Nucleus accumbens (tissue), 56 donors: ENCODE data around the gene EYA2.

ENCODE experiments used
- DNase-seq, 56 donors: peaks; one replicate each; lab custom pipeline; 2025; lab: John Stamatoyannopoulos, UW

The EYA2 gene

DNA sequence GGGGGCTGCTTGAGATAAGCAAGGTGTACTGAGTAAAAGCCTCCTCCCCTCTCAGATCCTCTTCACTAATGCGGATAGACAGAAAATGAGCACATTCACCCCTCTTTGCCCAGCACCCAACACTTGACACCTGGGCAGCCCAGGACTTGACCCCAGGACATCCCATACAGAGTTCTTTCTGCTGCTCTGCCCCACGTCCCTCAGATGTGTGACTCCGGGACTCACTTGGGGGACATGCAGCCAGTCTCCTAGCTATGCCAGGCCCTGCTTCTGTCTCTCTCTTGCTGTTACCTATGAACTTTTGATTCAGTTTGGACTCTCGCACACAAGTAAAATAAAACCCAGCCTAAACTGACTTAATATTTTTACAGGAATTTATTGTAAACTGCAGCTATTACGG is 159.9 kb downstream of the EYA2 start:
- no peak for DNase-seq

DNA sequence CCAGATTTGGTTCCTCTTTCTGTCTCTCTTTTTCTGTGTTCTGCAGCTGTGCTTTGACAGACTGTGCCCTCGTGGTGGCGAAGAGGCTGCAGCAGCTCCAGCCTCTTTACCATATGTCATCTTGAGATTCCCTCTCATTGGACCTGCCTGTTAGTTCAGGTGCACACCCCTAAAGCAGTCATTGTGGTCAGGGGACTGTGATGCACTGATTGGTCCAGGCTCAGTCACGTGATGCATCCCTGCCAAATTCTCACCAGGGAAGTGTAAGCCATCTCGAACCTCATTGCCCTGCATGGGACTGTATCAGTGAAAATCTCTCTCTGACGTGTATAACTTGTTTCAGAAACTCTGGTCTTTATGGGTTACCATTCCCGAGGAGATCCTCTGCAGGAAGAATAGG is 160.3 kb downstream of the EYA2 start:
- DNase-seq = no peak

DNA sequence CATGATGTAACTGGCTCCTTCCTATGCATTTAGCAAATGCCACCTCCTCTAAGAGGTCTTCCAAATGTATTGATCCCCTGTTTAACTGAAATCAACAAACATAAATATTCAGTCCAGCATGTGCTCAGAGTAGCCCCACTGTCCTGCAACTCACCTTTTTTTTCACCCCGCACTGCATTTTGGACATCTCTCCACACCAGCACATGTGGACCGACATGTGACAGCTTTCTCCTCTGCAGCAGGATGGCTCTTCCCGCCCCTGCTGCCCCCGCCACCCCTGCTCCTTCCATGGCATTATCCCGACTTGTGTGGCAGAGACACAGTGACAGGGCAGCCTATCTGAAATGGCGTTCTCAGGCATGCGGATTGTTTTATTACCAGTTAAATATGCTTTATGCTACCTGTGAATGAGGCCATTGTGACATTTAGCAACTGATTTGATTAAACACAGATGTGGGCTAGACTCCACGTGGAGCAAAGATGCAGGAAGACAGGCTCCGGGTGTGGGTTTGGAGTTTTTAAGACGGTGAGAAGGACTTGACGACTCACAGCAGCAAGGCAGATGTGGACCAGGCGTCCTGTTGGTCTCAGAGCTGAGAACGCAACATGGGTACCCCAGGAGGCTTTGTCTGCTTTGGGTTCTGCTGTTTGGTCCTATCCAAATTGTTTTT is 161.2 kb downstream of the EYA2 start:
- no peak for DNase-seq

DNA sequence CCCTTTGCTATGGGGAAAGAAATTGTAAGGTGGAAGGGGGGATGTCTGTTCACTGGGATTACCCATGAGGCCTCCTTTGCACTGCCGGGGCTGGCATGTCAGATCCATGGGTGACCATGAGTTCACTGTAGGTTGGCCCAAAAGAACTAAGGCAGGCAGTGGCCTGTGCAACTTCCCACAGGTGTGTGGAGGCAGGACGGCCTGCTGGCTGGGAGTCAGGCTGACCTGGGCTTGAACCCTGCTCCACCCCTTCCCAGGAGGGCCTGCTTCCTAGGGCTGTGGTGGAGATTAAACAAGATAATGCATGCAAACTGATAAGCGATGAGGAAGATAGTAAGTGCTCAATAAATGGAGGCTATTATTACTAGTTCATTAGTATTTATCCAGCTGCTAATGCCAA is 163.0 kb downstream of the EYA2 start:
- DNase-seq = no peak

DNA sequence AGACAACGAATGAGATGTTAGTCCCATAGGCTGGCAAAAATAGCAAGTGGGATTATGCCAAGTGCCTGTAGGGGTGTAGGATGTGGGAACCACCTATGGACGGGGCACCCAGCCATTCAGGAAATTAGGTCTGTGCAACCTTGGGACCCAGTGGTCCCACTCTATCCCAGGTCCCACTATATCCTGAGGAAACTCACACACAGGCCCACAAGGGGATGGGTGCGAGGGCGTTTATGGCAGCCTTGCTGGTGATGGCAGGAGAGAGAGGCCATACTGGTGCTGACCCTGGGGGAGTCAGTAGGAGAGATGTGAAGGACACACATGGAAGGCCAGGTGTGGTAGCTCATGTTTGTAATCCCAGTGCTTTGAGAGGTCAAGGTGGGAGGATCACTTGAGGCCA is 163.6 kb downstream of the EYA2 start:
- DNase-seq = no peak

DNA sequence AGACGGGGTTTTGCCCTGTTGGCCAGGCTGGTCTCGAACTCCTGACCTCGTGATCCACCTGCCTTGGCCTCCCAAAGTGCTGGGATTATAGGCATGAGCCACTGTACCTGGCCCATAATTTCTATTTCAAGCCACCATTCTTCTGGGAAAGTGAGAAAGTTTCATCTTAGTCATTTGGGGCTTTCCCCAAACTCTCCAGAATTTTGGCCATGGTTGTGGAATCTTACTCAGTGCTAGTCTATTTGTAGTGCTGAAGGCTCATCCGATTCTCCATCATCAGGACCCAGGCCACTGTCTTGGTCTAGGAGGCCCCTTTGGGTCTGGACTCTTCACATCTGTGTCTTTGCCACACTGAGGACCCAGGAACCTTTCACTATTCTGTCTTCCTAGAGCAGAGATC is 164.9 kb downstream of the EYA2 start:
- DNase-seq = no peak

DNA sequence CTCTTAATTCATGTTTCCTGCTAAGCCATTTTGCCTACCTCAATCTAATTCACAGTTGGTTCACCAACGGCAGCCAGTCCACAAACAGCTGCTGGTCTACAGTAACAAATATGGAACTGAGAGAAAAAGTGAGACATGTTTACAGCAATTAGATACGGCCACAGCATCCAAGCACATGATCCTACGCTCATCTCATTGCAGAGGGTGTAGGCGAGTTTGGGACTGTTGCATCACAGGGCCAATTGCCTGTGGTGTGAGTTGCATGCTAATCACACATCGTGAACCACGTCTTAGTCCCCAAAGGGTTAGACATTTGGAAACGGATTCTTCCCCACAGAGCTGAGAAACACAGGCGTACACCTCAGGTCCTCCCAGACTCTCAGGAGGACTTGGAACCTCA is 166.9 kb downstream of the EYA2 start:
- DNase-seq = no peak

DNA sequence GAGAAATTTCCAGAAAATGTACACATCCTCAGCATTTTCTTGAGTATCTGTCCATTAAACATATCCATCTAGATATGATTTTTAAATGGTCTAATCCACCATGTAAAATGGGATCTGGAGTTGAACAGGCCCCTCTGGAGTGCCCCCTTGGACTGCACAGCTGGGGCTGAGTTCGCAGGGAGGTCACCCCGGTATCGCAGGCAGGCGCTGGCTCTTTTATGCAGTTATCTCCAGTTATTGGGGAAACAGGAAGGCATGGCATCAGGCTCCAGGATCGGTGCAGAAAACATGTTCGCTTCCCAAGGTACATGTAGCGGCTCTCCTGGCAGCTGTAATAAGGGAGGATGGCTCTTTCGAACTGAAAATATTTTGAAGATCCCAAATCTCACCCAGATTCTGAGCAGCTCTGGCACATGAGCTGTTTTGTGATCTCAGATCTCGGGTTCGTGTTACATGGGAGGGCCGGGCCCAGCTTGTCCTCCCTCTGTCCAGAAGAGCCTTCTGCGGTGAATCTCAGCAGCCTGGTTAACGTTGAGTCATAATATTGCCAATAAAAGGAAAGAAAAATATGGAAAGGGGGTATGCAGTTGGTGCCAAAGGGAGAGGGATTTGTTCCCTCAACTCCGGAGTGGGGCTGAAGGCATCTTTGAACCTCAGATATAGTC is 167.7 kb downstream of the EYA2 start:
- DNase-seq = no peak

DNA sequence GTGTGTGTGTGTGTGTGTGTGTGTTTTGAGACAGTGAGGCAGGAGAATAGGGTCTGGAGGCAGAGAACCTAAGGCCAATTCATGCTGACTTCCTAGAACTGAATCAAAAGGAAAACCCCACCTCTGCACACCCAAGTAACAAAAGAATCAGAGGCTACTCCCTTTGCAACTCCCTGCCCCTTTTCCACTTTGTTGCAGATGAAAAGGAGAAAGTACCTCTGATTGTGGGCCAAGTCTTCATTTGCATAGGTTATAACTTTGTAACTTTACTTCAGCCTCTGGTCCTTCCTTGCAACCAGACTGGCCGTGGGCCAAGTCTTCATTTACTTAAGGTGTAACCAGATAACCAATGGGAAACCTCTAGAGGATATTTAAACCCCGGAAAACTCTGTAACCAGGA is 168.8 kb downstream of the EYA2 start:
- no peak for DNase-seq

DNA sequence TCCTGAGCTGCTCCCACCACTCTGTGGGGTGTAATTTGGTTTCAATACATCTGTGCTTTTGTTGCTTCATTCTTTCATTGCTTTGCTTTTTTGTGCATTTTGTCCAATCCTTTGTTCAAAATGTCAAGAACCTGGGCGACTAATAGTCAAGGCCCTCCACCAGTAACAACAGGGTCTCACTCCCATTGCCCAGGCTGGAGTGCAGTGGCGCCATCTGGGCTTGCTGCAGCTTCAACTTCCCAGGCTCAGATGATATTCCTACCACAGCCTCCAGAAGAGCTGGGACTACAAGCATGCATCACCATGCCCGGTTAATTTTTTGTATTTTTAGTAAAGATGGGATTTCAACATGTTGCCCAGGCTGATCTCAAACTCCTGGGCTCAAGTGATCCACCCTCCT is 169.2 kb downstream of the EYA2 start:
- DNase-seq = no peak

DNA sequence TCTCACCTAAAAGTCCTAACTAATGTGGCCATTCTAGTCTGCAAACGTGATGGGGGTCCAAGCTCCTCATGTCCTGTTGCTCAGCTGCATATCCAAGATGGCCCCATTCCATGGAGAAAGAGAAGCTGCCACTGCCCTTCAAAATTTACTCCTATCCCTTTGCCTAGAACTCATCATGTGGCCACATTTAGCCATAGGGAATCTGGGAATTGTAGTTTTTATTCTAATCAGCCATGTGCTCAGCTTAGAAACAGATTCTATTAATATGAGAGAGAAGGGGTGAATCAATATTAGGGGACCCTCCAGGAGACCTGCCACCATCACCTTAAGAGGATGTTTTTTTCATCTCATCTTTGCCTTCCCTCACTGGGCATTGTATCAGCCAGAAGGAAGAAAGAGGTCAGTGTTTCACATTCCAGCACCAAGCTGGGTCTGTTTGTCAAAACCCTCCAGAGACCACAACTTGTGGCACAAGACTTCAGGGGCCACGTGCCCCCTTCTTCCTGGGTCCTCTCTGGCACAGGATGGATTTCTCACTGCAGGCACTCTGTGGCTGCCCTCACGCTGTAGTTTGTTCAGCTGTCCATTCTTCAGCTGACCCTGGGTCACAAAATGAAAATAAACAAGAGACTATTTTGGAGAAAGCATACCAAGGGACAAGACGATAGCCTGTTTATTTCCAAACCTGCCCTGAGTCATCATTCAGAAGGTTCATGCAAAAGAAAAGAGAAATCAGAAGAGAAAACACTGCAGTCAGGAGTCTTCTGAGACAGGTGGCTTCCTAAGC is 172.0 kb downstream of the EYA2 start:
- no peak for DNase-seq

DNA sequence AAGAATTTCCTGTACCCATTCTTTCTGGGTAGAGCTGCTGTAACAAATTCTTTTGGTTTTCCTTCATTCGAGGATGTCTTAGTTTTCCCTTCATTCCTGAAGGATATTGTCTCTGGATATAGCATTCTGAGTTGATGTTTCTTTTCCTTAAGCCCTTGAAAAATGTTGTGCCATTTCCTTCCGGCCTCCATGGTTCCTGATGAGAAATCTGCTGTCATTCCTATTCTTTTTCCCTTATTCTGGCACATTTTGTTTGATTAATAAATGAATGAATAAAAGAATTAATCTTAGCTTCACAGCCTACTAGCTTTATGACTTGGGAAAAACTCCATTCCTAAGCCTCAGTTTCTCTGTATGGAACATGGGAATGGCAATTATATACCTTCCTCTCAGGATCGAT is 173.1 kb downstream of the EYA2 start:
- no peak for DNase-seq

DNA sequence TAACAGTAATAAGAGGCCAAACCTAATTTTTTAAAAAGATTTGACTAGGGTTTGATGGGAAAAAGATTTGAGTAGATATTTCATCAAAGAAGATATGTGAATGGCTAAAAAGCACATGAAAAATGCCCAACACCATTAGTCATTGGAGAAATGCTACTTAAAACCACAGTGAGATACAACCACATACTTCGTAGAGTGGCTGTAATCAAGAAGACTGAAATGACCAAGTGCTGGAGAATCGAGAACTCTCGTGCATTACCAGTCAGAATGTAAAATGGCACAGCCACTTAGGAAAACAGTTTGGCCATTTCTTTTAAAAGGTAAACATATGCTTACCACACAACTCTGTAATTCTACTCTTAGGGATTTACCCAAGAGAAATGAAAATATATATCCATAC is 175.5 kb downstream of the EYA2 start:
- no peak for DNase-seq

DNA sequence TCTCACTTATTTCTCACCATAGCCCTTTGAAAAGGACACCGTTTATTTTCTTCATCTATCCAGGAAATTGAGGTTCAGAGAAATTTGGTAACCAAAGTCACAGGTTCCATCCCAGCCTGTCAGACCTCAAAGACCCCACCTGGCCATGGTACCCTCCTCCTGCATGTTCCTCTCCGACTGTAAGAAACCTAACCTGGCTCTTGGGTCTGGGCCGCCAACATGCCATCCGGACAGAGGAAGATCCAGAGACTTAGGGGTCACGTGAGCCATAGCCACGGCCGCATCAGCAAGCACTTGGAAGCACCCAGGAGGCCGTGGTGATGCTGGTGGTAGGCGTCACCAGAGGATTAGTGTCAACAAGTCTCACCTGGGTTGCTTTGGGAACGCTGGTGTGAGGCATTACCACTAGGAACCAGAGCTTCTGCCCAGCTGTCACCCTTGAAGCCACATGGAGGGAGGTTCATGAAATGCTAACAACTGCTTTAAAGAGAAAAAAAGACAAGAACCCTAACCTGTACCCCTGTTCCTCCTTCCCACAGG is 177.1 kb downstream of the EYA2 start:
- DNase-seq = no peak

DNA sequence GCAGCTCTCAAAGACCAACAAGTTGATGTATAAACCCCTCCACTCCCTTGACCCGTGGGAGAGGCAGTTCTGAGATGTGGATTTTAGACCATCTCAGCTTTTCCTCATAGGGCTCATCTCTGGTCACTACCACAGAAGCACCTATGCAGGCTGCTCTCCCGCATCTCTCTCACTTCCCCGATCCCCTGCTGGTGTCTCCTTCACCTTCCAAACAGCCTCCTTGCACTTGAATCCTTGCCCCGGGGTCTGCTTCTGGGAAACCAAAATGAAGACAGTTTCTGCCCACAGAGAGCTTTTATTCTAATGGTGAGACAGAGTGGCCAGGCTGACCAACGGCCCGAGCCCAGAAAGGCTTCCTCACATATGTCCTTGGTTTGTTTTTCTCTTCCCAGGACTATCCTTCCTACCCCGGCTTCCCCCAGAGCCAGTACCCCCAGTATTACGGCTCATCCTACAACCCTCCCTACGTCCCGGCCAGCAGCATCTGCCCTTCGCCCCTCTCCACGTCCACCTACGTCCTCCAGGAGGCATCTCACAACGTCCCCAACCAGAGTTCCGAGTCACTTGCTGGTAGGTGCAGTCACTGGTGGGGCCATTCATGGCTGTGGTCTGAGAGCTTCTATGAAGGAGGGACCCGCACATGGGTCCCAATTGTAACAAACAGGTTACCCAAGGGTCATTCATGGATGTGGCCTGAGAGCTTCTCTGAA is 179.3 kb downstream of the EYA2 start:
- no peak for DNase-seq

DNA sequence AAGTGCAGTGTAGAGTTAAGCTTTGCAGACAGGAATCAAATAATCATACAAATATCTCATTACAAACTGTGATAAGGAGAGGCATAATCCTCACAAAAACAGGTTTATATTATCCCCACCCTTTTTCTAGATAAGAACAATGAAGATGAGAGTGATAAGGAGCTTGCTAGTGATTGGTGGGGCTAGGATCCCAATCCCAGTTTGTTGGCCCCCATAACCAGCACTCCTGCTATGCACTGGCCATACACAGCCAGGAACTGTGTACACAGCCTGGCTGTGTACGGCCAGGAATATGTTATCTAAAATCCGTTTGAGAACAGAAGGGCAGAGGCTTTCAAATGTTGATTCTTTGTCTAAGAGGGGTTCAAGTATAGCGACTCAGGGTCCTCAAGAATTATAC is 180.6 kb downstream of the EYA2 start:
- no peak for DNase-seq

DNA sequence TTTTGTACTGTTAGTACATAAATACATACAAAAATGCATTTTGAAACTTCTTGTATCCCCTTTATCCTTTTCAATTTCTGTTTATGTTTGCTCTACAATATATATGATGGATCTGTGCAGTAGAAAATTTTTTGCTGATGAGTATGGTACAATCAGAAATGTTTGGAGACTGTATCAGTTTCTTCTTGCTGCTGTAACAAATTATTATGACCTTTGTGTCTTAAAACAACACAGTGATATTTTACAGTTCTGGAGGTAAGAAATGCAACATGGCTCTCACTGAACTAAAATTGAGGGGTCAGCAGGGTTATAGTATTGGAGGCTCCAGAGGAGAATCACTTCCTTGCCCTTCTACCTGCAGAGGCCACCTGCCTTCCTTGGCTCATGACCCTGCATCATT is 184.4 kb downstream of the EYA2 start:
- no peak for DNase-seq

DNA sequence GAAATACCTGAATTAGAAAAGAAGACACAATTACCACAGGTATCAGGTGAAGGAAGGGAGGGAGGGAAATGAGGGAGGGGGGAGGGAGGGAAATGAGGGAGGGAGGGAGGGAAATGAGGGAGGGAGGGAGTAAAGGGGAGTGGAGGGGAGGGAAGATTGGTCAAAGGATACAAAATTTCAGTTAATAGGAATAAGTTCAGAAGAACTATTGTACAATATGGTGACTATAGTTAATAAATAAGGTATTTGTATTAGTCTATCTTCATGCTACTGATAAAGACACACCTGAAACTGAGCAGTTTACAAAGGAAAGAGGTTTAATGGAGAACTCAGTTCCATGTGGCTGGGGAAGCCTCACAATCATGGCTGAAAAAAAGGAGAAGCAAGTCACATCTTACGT is 185.7 kb downstream of the EYA2 start:
- no peak for DNase-seq

DNA sequence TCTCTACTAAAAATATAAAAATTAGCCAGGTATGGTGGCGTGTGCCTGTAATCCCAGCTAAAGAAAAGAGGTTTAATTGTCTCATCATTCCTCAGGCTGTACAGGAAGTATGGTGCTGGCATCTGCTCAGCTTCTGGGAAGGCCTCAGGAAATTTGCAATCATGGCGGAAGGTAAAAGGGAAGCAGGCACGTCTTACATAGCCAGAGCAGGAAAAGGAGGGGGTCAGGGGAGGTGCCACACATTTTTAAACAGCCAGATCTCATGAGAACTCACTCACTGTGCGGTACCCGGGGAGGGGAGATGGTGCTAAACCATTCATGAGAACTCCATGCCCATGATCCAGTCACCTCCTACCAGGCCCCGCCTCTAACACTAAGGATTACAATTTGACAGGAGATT is 191.7 kb downstream of the EYA2 start:
- no peak for DNase-seq

DNA sequence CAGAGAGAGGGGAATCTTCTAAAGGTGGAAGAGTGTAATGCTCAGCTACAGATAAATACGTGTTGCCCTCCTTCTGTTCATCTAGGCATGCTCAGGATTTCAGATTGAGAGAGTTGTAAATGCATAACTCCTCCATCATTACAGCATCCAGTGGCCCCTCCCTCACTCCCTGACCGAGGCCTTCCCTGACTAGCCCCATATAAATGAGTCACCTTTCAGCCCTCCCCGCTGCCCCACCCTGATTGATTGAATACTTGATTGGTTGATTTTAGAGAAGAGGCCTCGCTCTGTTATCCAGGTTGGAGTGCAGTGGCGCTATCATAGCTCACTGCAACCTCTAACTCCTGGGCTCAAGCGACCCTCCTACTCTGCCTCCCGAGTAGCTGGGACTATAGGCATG is 193.7 kb downstream of the EYA2 start:
- no peak for DNase-seq

DNA sequence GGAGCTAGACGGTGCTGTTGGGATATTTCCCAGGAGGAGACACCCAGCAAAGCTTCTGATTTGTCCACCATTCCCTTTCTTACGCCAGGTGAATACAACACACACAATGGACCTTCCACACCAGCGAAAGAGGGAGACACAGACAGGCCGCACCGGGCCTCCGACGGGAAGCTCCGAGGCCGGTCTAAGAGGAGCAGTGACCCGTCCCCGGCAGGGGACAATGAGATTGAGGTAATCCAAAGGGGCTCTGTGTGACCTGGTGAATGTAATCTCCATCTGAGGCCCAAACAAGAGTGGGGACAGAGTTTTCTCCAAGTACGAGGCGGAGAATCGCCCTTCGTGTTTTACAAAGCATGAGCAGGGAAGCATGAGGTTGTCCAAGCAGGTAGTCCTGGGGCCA is 194.5 kb downstream of the EYA2 start:
- DNase-seq = no peak
